SKM-1 (cell line): Measurements from ENCODE around the gene FRMD4B.

Experiments used
- DNase-seq: peaks from one replicate; lab custom pipeline; 2025; ENCODE audit not compliant: unreplicated experiment; lab: John Stamatoyannopoulos, UW

The FRMD4B gene

GRCh38 chr3:69210068-69210730 is 175.7 kb downstream of the FRMD4B start:
- no peak for DNase-seq

- no peak for DNase-seq
Observed at GRCh38 chr3:69209413-69209812, 176.5 kb downstream of the FRMD4B start.

GRCh38 chr3:69207031-69207430 is 178.9 kb downstream of the FRMD4B start:
- DNase-seq, result no peak

GRCh38 chr3:69205385-69205784 is 180.5 kb downstream of the FRMD4B start:
- no peak for DNase-seq

- no peak for DNase-seq
Observed at GRCh38 chr3:69204315-69204957, 181.5 kb downstream of the FRMD4B start.

GRCh38 chr3:69203631-69204314 is 182.1 kb downstream of the FRMD4B start:
- DNase-seq, result no peak

- no peak for DNase-seq
Observed at GRCh38 chr3:69201658-69202057, 184.2 kb downstream of the FRMD4B start.

GRCh38 chr3:69200384-69201068 is 185.4 kb downstream of the FRMD4B start:
- no peak for DNase-seq

- DNase-seq, result no peak
Observed at GRCh38 chr3:69199942-69200341, 185.9 kb downstream of the FRMD4B start.

GRCh38 chr3:69197922-69198530 is 187.9 kb downstream of the FRMD4B start:
- DNase-seq, result no peak

GRCh38 chr3:69197455-69197854 is 188.4 kb downstream of the FRMD4B start:
- no peak for DNase-seq

GRCh38 chr3:69196876-69197275 is 189.0 kb downstream of the FRMD4B start:
- DNase-seq, result no peak

- no peak for DNase-seq
Observed at GRCh38 chr3:69194431-69195165, 191.3 kb downstream of the FRMD4B start.

- DNase-seq, result no peak
Observed at GRCh38 chr3:69193749-69194148, 192.1 kb downstream of the FRMD4B start.

GRCh38 chr3:69191516-69191915 is 194.4 kb downstream of the FRMD4B start:
- DNase-seq, result no peak

GRCh38 chr3:69189487-69189886 is 196.4 kb downstream of the FRMD4B start:
- no peak for DNase-seq

- no peak for DNase-seq
Observed at GRCh38 chr3:69186575-69187093, 199.3 kb downstream of the FRMD4B start.

- DNase-seq, result no peak
Observed at GRCh38 chr3:69182588-69183316, 203.1 kb downstream of the FRMD4B start.

- no peak for DNase-seq
Observed at GRCh38 chr3:69181592-69182211, 204.2 kb downstream of the FRMD4B start.
